K562 (cell line): ENCODE measurements around the gene MRPL42. TPM values are rescaled to one million over a fixed set of nuclear protein-coding genes. Genes with fewer than 3 reads are reported as not detected.

Experiments used
- BRCA1 ChIP-seq, 2 experiments: fragments of 450-650 bp in 1 of 2; sonication (generic) in 1 of 2; formaldehyde crosslinking in 1 of 2; IDR thresholded peaks; 2 replicates each; pipeline versions ENCODE4 v1.5.0 to v1.6.1; 2017 to 2020; ENCODE audit warnings: mild to moderate bottlenecking in 1 of 2, missing genetic modification reagents in 1 of 2
- RB1 ChIP-seq: fragments of 450-650 bp; IDR thresholded peaks from 2 replicates; pipeline ENCODE4 v1.6.1; 2017; ENCODE audit warnings: low read depth, mild to moderate bottlenecking
- RBM17 ChIP-seq: fragments of 200-400 bp; formaldehyde crosslinking; IDR thresholded peaks from 2 replicates; pipeline ENCODE4 v1.6.1; 2017; ENCODE audit warnings: low read depth, mild to moderate bottlenecking, low read length, borderline replicate concordance
- RFX1 ChIP-seq: fragments of 450-650 bp; IDR thresholded peaks from 2 replicates; pipeline ENCODE4 v1.6.1; 2016; ENCODE audit warnings: mild to moderate bottlenecking, moderate library complexity
- YY1 ChIP-seq, 3 experiments: IDR thresholded peaks; 2 replicates each; pipeline ENCODE4 v1.6.1; 2011; ENCODE audit warnings: low read length in 2 of 3, mild to moderate bottlenecking in 2 of 3, moderate library complexity in 2 of 3, borderline replicate concordance in 1 of 3, control low read depth in 1 of 3, low read depth in 1 of 3; ENCODE audit not compliant: insufficient read depth in 3 of 3, insufficient replicate concordance in 2 of 3, control insufficient read depth in 1 of 3, insufficient read length in 1 of 3; ENCODE audit errors: extremely low read depth in 1 of 3
- ZNF311 ChIP-seq: fragments of 250-450 bp; sonication (Bioruptor Pico); IDR thresholded peaks from 2 replicates; pipeline ENCODE4 v1.4.0; 2020; ENCODE audit warnings: mild to moderate bottlenecking, moderate library complexity
- polyA plus RNA-seq, 8 experiments: library from polyadenylated mRNA; depleted of rRNA in 4 of 8; stranded (reverse) in 5 of 8; unstranded in 3 of 8; fragments of >200 nt; fragmentation: Nextera tagmentation in 2 of 8; fragmentation: Illumina TruSeq in 1 of 8; extraction: Ambion mirVana in 2 of 8; extraction: Trizol in 1 of 8; gene quantifications; 2 replicates each; pipeline versions ENCODE4 v1.2.1 to v1.2.3, GENCODE V29; 2011 to 2014; ENCODE audit warnings: inconsistent platforms in 1 of 8, missing spikeins in 1 of 8
- total RNA-seq, 7 experiments: library from RNA; depleted of rRNA in 6 of 7; stranded (reverse); fragments of >200 nt in 6 of 7; fragmentation: Illumina TruSeq in 2 of 7; extraction: Trizol in 2 of 7; gene quantifications; 2 replicates each; pipeline versions ENCODE4 v1.2.1 to v1.2.3, GENCODE V29; 2011 to 2021; ENCODE audit warnings: low replicate concordance in 1 of 7
- TF ChIP-seq, protein P1 (sequence below): fragments of 250-450 bp; sonication (Bioruptor Pico); IDR thresholded peaks from 2 replicates; pipeline ENCODE4 v1.5.0; 2020; ENCODE audit warnings: mild to moderate bottlenecking
- TF ChIP-seq, protein P2 (sequence below): fragments of 450-650 bp; formaldehyde crosslinking; IDR thresholded peaks from 2 replicates; pipeline ENCODE4 v1.4.0; 2020; ENCODE audit warnings: mild to moderate bottlenecking, moderate library complexity
- TF ChIP-seq, protein P3 (sequence below): fragments of 450-650 bp; conservative IDR thresholded peaks from 2 replicates; pipeline ENCODE4 v1.6.1; 2016; ENCODE audit warnings: missing genetic modification characterization, low read depth, mild to moderate bottlenecking, control low read depth, missing compliant biosample characterization
- TF ChIP-seq, protein P4 (sequence below): fragments of 450-650 bp; formaldehyde crosslinking; IDR thresholded peaks from 2 replicates; pipeline ENCODE4 v1.4.0; 2022; ENCODE audit warnings: missing genetic modification characterization
- TF ChIP-seq, protein P5 (sequence below), 2 experiments: fragments of 450-650 bp; IDR thresholded peaks; 2 replicates each; pipeline ENCODE4 v1.6.1; 2018; ENCODE audit warnings: mild to moderate bottlenecking in 2 of 2, low read depth in 1 of 2; ENCODE audit not compliant: partially characterized antibody in 2 of 2
- TF ChIP-seq, protein P6 (sequence below): fragments of 450-650 bp; IDR thresholded peaks from 2 replicates; pipeline ENCODE4 v1.6.1; 2016; ENCODE audit warnings: borderline replicate concordance

MRPL42 gene
- total and polyA plus RNA-seq, 9 of the 15 experiments (the other 6 are each of a cell fraction or from before 2014, with no cell fraction given), result 104 to 806 (median 218) TPM

DNA sequence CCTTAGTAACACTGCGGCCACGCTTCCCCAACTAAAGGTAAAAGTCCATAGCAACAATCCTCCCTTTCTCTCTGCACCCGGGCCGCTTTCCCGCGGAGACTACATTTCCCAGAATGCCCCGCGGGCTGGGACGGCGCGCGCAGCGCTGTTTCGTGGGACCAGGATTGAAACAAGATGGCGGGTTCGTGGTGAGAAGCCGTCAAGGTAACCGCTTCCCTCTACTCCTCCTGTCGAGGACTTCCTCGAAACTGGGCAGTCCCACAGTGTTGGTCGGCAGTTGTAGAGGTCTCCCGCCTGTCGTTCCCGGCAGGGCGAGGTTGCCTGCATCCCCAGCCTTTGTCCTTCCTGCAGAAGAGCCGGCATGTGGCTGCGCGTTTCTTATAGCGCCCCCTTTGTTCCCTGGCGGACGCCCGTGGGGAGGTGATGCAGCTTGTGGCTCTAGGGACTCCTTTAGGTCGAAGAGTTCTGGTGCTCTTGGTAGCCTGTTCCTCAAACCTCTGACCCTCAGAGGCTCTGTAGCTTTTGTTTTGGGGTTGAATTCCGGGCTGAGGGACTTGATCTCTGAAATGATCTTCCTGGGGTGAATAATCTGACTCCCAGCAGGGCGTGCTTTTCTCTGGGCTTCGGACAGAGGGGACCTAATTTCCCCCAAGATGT is at the start of gene MRPL42 (continued):
- TF ChIP-seq, protein P1, sequence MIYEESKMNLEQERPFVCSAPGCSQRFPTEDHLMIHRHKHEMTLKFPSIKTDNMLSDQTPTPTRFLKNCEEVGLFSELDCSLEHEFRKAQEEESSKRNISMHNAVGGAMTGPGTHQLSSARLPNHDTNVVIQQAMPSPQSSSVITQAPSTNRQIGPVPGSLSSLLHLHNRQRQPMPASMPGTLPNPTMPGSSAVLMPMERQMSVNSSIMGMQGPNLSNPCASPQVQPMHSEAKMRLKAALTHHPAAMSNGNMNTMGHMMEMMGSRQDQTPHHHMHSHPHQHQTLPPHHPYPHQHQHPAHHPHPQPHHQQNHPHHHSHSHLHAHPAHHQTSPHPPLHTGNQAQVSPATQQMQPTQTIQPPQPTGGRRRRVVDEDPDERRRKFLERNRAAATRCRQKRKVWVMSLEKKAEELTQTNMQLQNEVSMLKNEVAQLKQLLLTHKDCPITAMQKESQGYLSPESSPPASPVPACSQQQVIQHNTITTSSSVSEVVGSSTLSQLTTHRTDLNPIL (CRISPR knock-in tag), result no peak
- TF ChIP-seq, protein P2, sequence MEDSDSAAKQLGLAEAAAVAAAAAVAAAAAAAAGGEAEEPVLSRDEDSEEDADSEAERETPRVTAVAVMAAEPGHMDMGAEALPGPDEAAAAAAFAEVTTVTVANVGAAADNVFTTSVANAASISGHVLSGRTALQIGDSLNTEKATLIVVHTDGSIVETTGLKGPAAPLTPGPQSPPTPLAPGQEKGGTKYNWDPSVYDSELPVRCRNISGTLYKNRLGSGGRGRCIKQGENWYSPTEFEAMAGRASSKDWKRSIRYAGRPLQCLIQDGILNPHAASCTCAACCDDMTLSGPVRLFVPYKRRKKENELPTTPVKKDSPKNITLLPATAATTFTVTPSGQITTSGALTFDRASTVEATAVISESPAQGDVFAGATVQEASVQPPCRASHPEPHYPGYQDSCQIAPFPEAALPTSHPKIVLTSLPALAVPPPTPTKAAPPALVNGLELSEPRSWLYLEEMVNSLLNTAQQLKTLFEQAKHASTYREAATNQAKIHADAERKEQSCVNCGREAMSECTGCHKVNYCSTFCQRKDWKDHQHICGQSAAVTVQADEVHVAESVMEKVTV (CRISPR knock-in tag), result peak; percentile 11; the same call in 1 of the 2 replicates
- TF ChIP-seq, protein P3, sequence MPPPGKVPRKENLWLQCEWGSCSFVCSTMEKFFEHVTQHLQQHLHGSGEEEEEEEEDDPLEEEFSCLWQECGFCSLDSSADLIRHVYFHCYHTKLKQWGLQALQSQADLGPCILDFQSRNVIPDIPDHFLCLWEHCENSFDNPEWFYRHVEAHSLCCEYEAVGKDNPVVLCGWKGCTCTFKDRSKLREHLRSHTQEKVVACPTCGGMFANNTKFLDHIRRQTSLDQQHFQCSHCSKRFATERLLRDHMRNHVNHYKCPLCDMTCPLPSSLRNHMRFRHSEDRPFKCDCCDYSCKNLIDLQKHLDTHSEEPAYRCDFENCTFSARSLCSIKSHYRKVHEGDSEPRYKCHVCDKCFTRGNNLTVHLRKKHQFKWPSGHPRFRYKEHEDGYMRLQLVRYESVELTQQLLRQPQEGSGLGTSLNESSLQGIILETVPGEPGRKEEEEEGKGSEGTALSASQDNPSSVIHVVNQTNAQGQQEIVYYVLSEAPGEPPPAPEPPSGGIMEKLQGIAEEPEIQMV (tag), result peak; percentile 72; the same call in 1 of the 2 replicates
- TF ChIP-seq, protein P4, sequence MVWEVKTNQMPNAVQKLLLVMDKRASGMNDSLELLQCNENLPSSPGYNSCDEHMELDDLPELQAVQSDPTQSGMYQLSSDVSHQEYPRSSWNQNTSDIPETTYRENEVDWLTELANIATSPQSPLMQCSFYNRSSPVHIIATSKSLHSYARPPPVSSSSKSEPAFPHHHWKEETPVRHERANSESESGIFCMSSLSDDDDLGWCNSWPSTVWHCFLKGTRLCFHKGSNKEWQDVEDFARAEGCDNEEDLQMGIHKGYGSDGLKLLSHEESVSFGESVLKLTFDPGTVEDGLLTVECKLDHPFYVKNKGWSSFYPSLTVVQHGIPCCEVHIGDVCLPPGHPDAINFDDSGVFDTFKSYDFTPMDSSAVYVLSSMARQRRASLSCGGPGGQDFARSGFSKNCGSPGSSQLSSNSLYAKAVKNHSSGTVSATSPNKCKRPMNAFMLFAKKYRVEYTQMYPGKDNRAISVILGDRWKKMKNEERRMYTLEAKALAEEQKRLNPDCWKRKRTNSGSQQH (CRISPR knock-in tag), result 0 out of 2 replicates have a peak, but pooled peaks have one; percentile 66
- TF ChIP-seq YY1 (IDR thresholded peaks at IDR 0.05; ENCODE audit: borderline replicate concordance in 1 of 3, control insufficient read depth in 1 of 3, extremely low read depth in 1 of 3, insufficient read depth in 3 of 3, insufficient read length in 1 of 3, insufficient replicate concordance in 2 of 3, low read depth in 1 of 3, low read length in 2 of 3) (peak; percentile 86 to 96 (median 95)), ZNF311 (CRISPR knock-in tag) (0 out of 2 replicates have a peak, but pooled peaks have one; percentile 22), RB1 (0 out of 2 replicates have a peak, but pooled peaks have one; percentile 62), RFX1 (peak; percentile 64), RBM17 (no peak), BRCA1 (IDR thresholded peaks at IDR 0.05) (no peak), BRCA1 (CRISPR knock-in tag; IDR thresholded peaks at IDR 0.05) (no peak)
- TF ChIP-seq, protein P5, sequence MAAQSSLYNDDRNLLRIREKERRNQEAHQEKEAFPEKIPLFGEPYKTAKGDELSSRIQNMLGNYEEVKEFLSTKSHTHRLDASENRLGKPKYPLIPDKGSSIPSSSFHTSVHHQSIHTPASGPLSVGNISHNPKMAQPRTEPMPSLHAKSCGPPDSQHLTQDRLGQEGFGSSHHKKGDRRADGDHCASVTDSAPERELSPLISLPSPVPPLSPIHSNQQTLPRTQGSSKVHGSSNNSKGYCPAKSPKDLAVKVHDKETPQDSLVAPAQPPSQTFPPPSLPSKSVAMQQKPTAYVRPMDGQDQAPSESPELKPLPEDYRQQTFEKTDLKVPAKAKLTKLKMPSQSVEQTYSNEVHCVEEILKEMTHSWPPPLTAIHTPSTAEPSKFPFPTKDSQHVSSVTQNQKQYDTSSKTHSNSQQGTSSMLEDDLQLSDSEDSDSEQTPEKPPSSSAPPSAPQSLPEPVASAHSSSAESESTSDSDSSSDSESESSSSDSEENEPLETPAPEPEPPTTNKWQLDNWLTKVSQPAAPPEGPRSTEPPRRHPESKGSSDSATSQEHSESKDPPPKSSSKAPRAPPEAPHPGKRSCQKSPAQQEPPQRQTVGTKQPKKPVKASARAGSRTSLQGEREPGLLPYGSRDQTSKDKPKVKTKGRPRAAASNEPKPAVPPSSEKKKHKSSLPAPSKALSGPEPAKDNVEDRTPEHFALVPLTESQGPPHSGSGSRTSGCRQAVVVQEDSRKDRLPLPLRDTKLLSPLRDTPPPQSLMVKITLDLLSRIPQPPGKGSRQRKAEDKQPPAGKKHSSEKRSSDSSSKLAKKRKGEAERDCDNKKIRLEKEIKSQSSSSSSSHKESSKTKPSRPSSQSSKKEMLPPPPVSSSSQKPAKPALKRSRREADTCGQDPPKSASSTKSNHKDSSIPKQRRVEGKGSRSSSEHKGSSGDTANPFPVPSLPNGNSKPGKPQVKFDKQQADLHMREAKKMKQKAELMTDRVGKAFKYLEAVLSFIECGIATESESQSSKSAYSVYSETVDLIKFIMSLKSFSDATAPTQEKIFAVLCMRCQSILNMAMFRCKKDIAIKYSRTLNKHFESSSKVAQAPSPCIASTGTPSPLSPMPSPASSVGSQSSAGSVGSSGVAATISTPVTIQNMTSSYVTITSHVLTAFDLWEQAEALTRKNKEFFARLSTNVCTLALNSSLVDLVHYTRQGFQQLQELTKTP (IDR thresholded peaks at IDR 0.05; ENCODE audit: low read depth in 1 of 2, partially characterized antibody in 2 of 2), result peak; percentile 64 to 85
- TF ChIP-seq, protein P6, sequence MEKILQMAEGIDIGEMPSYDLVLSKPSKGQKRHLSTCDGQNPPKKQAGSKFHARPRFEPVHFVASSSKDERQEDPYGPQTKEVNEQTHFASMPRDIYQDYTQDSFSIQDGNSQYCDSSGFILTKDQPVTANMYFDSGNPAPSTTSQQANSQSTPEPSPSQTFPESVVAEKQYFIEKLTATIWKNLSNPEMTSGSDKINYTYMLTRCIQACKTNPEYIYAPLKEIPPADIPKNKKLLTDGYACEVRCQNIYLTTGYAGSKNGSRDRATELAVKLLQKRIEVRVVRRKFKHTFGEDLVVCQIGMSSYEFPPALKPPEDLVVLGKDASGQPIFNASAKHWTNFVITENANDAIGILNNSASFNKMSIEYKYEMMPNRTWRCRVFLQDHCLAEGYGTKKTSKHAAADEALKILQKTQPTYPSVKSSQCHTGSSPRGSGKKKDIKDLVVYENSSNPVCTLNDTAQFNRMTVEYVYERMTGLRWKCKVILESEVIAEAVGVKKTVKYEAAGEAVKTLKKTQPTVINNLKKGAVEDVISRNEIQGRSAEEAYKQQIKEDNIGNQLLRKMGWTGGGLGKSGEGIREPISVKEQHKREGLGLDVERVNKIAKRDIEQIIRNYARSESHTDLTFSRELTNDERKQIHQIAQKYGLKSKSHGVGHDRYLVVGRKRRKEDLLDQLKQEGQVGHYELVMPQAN, result peak; percentile 96; the same call in 1 of the 2 replicates
